HepG2 (cell line): ENCODE data around the gene RPL26. TPM values are rescaled to one million over a fixed set of nuclear protein-coding genes. Genes with fewer than 3 reads are reported as not detected.

Experiments used
- ATAC-seq: fragments of 200-7000 bp; cut with Tn5 transposase; 3 replicates; pipeline ENCODE4 v1.9.1; 2020; ENCODE audit warnings: mild to moderate bottlenecking, moderate library complexity
- BruUV-seq: library from RNA; stranded (reverse); fragments of 400-500 nt; replicated peaks from 2 replicates; lab custom pipeline; 2021; lab: Mats Ljungman, UMichigan
- CTCF ChIA-PET: fragments of 300-600 bp; formaldehyde crosslinking; extraction: SDS; loops from one replicate; lab custom pipeline; 2021; ENCODE audit warnings: low total read pairs, inconsistent platforms, low intra/inter-chr PET ratio; lab: Yijun Ruan, JAX
- POLR2A ChIA-PET: fragments of 350-600 bp; sonication (Branson Sonifier 250); formaldehyde crosslinking; loops from one replicate; lab custom pipeline; 2020; ENCODE audit warnings: antibody characterized with exemption, inconsistent platforms; lab: Yijun Ruan, JAX
- DNase-seq: peaks from one replicate; pipeline ENCODE4 v3.0.0-alpha.2; 2015; ENCODE audit warnings: low spot score
- FAIRE-seq: peaks from 3 replicates; lab custom pipeline; 2011; peaks lifted over from hg19 to GRCh38; lab: Jason Lieb, UNC
- H2AFZ ChIP-seq: one replicate; pipeline ENCODE4 v1.6.1; 2011; ENCODE audit warnings: low read length, inconsistent platforms
- H3K27ac ChIP-seq: fragments of 300-600 bp; 3 replicates; pipeline ENCODE4 v1.8.0; 2011; ENCODE audit warnings: mixed run types, mild to moderate bottlenecking, mixed read lengths, low read length, inconsistent platforms; ENCODE audit not compliant: insufficient read depth; ENCODE audit errors: extremely low read length
- H3K27me3 ChIP-seq, 2 experiments: fragments of 200-600 bp in 1 of 2; 2 replicates in 1 of 2; 3 replicates in 1 of 2; pipeline versions ENCODE4 v1.6.0 to v1.8.0; 2011; ENCODE audit warnings: low read length in 2 of 2, mild to moderate bottlenecking in 2 of 2, moderate library complexity in 2 of 2, inconsistent platforms in 1 of 2; ENCODE audit not compliant: insufficient read depth in 2 of 2, control insufficient read depth in 1 of 2
- H3K36me3 ChIP-seq, 2 experiments: fragments of 200-600 bp in 1 of 2; replicated peaks in 1 of 2; 2 replicates in 1 of 2; 3 replicates in 1 of 2; pipeline versions ENCODE4 v1.5.1 to v1.8.0; 2011; ENCODE audit warnings: low read length in 2 of 2, inconsistent platforms in 1 of 2; ENCODE audit not compliant: insufficient read depth in 2 of 2, control insufficient read depth in 1 of 2
- H3K4me1 ChIP-seq: 2 replicates; pipeline ENCODE4 v1.5.1; 2012; ENCODE audit warnings: low read length, inconsistent platforms; ENCODE audit not compliant: insufficient read depth
- H3K4me2 ChIP-seq: 2 replicates; pipeline ENCODE4 v1.6.0; 2011; ENCODE audit warnings: low read depth, low read length, inconsistent platforms
- H3K4me3 ChIP-seq, 3 experiments: fragments of 200-600 bp in 1 of 3; sonication (generic), shearing (Covaris generic) in 1 of 3; replicated peaks in 1 of 3; 2 replicates each; pipeline ENCODE4 v1.5.1; 2011 to 2016; ENCODE audit warnings: low read length in 3 of 3, inconsistent platforms in 2 of 3, low read depth in 2 of 3, mild to moderate bottlenecking in 2 of 3, control low read depth in 1 of 3, mixed read lengths in 1 of 3; ENCODE audit not compliant: insufficient read depth in 1 of 3
- H3K79me2 ChIP-seq: one replicate; pipeline ENCODE4 v1.6.1; 2011; ENCODE audit warnings: low read length, inconsistent platforms; ENCODE audit not compliant: insufficient read depth
- H3K9ac ChIP-seq: 2 replicates; pipeline ENCODE4 v1.6.0; 2011; ENCODE audit warnings: mild to moderate bottlenecking, low read depth, low read length, inconsistent platforms; ENCODE audit not compliant: insufficient read depth
- H3K9me3 ChIP-seq: 2 replicates; pipeline ENCODE4 v1.5.1; 2012; ENCODE audit warnings: mild to moderate bottlenecking, low read length
- H4K20me1 ChIP-seq: 2 replicates; pipeline ENCODE4 v1.6.0; 2011; ENCODE audit warnings: inconsistent platforms, mild to moderate bottlenecking, low read length, moderate library complexity; ENCODE audit not compliant: insufficient read depth
- EED ChIP-seq: sonication (generic); formaldehyde crosslinking; IDR thresholded peaks from 2 replicates; pipeline ENCODE4 v1.5.0; 2020; ENCODE audit warnings: mild to moderate bottlenecking, missing genetic modification reagents
- JARID2 ChIP-seq: sonication (generic); formaldehyde crosslinking; IDR thresholded peaks from 2 replicates; pipeline ENCODE4 v1.8.1; 2023; ENCODE audit warnings: missing genetic modification reagents, inconsistent platforms; ENCODE audit not compliant: insufficient replicate concordance
- NAIF1 ChIP-seq: sonication (generic); formaldehyde crosslinking; IDR thresholded peaks from 2 replicates; pipeline ENCODE4 v1.5.0; 2020; ENCODE audit warnings: mild to moderate bottlenecking, missing genetic modification reagents, borderline replicate concordance
- NCOA5 ChIP-seq: sonication (generic); formaldehyde crosslinking; IDR thresholded peaks from 2 replicates; pipeline ENCODE4 v1.4.0; 2020; ENCODE audit warnings: missing genetic modification reagents
- NPAS2 ChIP-seq: sonication (generic); formaldehyde crosslinking; IDR thresholded peaks from 2 replicates; pipeline ENCODE4 v1.8.0; 2022; ENCODE audit warnings: mild to moderate bottlenecking, missing genetic modification reagents, borderline replicate concordance
- RBM39 ChIP-seq: fragments of 200-400 bp; formaldehyde crosslinking; IDR thresholded peaks from one replicate; pipeline ENCODE4 v1.6.1; 2018; ENCODE audit warnings: antibody characterized with exemption, mild to moderate bottlenecking, low read depth, low read length; ENCODE audit not compliant: poor library complexity, severe bottlenecking
- ZNF121 ChIP-seq: sonication (generic); formaldehyde crosslinking; IDR thresholded peaks from 2 replicates; pipeline ENCODE4 v1.5.0; 2020; ENCODE audit warnings: mild to moderate bottlenecking, missing genetic modification reagents
- ZNF543 ChIP-seq: sonication (generic); formaldehyde crosslinking; IDR thresholded peaks from 2 replicates; pipeline ENCODE4 v1.4.0; 2020; ENCODE audit warnings: mild to moderate bottlenecking, missing genetic modification reagents
- ZNF550 ChIP-seq: sonication (generic); formaldehyde crosslinking; IDR thresholded peaks from 2 replicates; pipeline ENCODE4 v1.4.0; 2020; ENCODE audit warnings: mild to moderate bottlenecking, missing genetic modification reagents, borderline replicate concordance
- ZNF777 ChIP-seq: sonication (generic); formaldehyde crosslinking; IDR thresholded peaks from 2 replicates; pipeline ENCODE4 v1.4.0; 2020; ENCODE audit warnings: missing genetic modification reagents
- WGBS: methylation state at CpG from one replicate; pipeline ENCODE4 v1.1.6; 2017; ENCODE audit warnings: low lambda C conversion rate; 5-methylcytosine and 5-hydroxymethylcytosine counted together
- in situ Hi-C: cut with HindIII; loops from 2 replicates; pipeline ENCODE4 v1.10.0; 2017; ENCODE audit warnings: low pct_unique_long_range_greater_than_20kb; ENCODE audit not compliant: extremely low pct_ligation_motif_present
- intact Hi-C: fragments of 100-400 bp; cut with micrococcal nuclease; formaldehyde crosslinking; loops from one replicate; pipeline ENCODE4 v1.10.0; 2022; ENCODE audit not compliant: unreplicated experiment
- polyA plus RNA-seq, 8 experiments: library from polyadenylated mRNA; depleted of rRNA in 3 of 8; stranded (reverse) in 7 of 8; unstranded in 1 of 8; fragments of >200 nt; fragmentation: Illumina TruSeq in 4 of 8; extraction: Trizol in 4 of 8; gene quantifications; 2 replicates each; pipeline versions ENCODE4 v1.2.1 to v1.2.3, GENCODE V29; 2011 to 2016; ENCODE audit warnings: low read depth in 4 of 8, missing spikeins in 1 of 8, mixed read lengths in 1 of 8; ENCODE audit not compliant: insufficient read depth in 1 of 8
- total RNA-seq, 5 experiments: library from RNA; depleted of rRNA; stranded (reverse); fragments of >200 nt; fragmentation: Illumina TruSeq; extraction: Trizol; gene quantifications; 2 replicates each; pipeline ENCODE4 v1.2.3, GENCODE V29; 2016; ENCODE audit warnings: low read depth in 1 of 5
- TF ChIP-seq, protein P1 (sequence below): IDR thresholded peaks from 2 replicates; pipeline ENCODE4 v1.6.1; 2016
- TF ChIP-seq, protein P2 (sequence below): sonication (generic); formaldehyde crosslinking; IDR thresholded peaks from 2 replicates; pipeline ENCODE4 v1.4.0; 2020; ENCODE audit warnings: missing genetic modification reagents, borderline replicate concordance
- TF ChIP-seq, protein P3 (sequence below): sonication (generic); formaldehyde crosslinking; IDR thresholded peaks from 2 replicates; pipeline ENCODE4 v1.4.0; 2020; ENCODE audit warnings: mild to moderate bottlenecking, low read depth, missing genetic modification reagents
- TF ChIP-seq, protein P4 (sequence below): sonication (generic); formaldehyde crosslinking; IDR thresholded peaks from 2 replicates; pipeline ENCODE4 v1.4.0; 2020; ENCODE audit warnings: missing genetic modification reagents
- TF ChIP-seq, protein P5 (sequence below): sonication (generic); formaldehyde crosslinking; IDR thresholded peaks from 2 replicates; pipeline ENCODE4 v1.4.0; 2020; ENCODE audit warnings: mild to moderate bottlenecking, missing genetic modification reagents

Gene RPL26
- total and polyA plus RNA-seq, 2 of the 13 experiments (the other 11 are each of a cell fraction or from before 2014, with no cell fraction given): 2,817 to 3,529 TPM

DNA sequence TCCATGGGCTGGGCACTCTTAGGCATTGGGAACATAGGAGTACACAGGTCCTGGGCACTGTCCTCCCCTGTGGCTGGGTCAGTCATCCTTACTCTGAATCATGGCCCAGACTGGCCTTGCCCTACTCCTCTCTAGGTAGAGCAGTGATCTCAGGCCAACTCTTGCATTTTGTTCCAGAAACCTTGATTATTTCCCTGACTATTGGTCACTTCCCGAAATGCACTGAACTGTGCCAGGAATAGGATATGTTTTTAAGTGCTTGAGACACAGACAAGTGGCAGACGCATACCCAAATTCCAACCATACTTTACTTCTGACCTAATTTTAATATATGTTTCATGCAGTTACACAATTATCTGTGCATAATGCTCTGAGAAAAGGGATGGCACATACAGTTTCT, 16.8 kb downstream of the RPL26 start:
- H3K79me2 ChIP-seq: no peaks in the 10 kb centered on the region
- H3K27ac ChIP-seq: no peak overlapping the region
- no peaks in the 10 kb centered on the region for H3K9me3 ChIP-seq
- DNase-seq: no peak
- CTCF ChIA-PET: no interaction called here
- POLR2A ChIA-PET: no interaction called here
- in situ Hi-C loops (no loop called here), intact Hi-C loops (no loop called here)
- 93% methylated on average over 2 of the region's 2 CpGs for WGBS
- 0 out of 2 replicates have a peak, but pooled peaks cover 1% of the 10 kb centered on the region for H3K4me1 ChIP-seq
- H4K20me1 ChIP-seq: no peaks in the 10 kb centered on the region
- no peak overlapping the region for H3K4me3 ChIP-seq
- no TSS peak for BruUV-seq
- H3K36me3 ChIP-seq: peaks cover 2 to 9% of the 10 kb centered on the region in 2 experiments; a peak in 3 of 5 replicates
- ATAC-seq: no peak
- no peak overlapping the region for H2AFZ ChIP-seq
- H3K27me3 ChIP-seq: no peaks in the 10 kb centered on the region
- no peak overlapping the region for H3K4me2 ChIP-seq
- H3K9ac ChIP-seq: no peak overlapping the region
- FAIRE-seq: no peak
- no peak for TF ChIP-seq NPAS2 (CRISPR knock-in tag)
- TF ChIP-seq NCOA5 (CRISPR knock-in tag): no peak
- TF ChIP-seq JARID2 (CRISPR knock-in tag): no peak
- TF ChIP-seq ZNF777 (CRISPR knock-in tag): no peak
- TF ChIP-seq, protein P1, sequence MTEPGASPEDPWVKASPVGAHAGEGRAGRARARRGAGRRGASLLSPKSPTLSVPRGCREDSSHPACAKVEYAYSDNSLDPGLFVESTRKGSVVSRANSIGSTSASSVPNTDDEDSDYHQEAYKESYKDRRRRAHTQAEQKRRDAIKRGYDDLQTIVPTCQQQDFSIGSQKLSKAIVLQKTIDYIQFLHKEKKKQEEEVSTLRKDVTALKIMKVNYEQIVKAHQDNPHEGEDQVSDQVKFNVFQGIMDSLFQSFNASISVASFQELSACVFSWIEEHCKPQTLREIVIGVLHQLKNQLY (CRISPR knock-in tag): no peak
- TF ChIP-seq, protein P2, sequence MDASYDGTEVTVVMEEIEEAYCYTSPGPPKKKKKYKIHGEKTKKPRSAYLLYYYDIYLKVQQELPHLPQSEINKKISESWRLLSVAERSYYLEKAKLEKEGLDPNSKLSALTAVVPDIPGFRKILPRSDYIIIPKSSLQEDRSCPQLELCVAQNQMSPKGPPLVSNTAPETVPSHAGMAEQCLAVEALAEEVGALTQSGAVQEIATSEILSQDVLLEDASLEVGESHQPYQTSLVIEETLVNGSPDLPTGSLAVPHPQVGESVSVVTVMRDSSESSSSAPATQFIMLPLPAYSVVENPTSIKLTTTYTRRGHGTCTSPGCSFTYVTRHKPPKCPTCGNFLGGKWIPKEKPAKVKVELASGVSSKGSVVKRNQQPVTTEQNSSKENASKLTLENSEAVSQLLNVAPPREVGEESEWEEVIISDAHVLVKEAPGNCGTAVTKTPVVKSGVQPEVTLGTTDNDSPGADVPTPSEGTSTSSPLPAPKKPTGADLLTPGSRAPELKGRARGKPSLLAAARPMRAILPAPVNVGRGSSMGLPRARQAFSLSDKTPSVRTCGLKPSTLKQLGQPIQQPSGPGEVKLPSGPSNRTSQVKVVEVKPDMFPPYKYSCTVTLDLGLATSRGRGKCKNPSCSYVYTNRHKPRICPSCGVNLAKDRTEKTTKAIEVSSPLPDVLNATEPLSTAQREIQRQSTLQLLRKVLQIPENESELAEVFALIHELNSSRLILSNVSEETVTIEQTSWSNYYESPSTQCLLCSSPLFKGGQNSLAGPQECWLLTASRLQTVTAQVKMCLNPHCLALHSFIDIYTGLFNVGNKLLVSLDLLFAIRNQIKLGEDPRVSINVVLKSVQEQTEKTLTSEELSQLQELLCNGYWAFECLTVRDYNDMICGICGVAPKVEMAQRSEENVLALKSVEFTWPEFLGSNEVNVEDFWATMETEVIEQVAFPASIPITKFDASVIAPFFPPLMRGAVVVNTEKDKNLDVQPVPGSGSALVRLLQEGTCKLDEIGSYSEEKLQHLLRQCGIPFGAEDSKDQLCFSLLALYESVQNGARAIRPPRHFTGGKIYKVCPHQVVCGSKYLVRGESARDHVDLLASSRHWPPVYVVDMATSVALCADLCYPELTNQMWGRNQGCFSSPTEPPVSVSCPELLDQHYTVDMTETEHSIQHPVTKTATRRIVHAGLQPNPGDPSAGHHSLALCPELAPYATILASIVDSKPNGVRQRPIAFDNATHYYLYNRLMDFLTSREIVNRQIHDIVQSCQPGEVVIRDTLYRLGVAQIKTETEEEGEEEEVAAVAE (CRISPR knock-in tag): no peak
- TF ChIP-seq ZNF121 (CRISPR knock-in tag): no peak
- no peak for TF ChIP-seq RBM39
- TF ChIP-seq ZNF550 (CRISPR knock-in tag): no peak
- TF ChIP-seq ZNF543 (CRISPR knock-in tag): no peak
- TF ChIP-seq, protein P3, sequence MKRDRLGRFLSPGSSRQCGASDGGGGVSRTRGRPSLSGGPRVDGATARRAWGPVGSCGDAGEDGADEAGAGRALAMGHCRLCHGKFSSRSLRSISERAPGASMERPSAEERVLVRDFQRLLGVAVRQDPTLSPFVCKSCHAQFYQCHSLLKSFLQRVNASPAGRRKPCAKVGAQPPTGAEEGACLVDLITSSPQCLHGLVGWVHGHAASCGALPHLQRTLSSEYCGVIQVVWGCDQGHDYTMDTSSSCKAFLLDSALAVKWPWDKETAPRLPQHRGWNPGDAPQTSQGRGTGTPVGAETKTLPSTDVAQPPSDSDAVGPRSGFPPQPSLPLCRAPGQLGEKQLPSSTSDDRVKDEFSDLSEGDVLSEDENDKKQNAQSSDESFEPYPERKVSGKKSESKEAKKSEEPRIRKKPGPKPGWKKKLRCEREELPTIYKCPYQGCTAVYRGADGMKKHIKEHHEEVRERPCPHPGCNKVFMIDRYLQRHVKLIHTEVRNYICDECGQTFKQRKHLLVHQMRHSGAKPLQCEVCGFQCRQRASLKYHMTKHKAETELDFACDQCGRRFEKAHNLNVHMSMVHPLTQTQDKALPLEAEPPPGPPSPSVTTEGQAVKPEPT (CRISPR knock-in tag): no peak
- TF ChIP-seq, protein P4, sequence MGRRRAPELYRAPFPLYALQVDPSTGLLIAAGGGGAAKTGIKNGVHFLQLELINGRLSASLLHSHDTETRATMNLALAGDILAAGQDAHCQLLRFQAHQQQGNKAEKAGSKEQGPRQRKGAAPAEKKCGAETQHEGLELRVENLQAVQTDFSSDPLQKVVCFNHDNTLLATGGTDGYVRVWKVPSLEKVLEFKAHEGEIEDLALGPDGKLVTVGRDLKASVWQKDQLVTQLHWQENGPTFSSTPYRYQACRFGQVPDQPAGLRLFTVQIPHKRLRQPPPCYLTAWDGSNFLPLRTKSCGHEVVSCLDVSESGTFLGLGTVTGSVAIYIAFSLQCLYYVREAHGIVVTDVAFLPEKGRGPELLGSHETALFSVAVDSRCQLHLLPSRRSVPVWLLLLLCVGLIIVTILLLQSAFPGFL (CRISPR knock-in tag): no peak
- no peak for TF ChIP-seq NAIF1 (CRISPR knock-in tag)
- TF ChIP-seq EED (CRISPR knock-in tag): no peak
- TF ChIP-seq, protein P5, sequence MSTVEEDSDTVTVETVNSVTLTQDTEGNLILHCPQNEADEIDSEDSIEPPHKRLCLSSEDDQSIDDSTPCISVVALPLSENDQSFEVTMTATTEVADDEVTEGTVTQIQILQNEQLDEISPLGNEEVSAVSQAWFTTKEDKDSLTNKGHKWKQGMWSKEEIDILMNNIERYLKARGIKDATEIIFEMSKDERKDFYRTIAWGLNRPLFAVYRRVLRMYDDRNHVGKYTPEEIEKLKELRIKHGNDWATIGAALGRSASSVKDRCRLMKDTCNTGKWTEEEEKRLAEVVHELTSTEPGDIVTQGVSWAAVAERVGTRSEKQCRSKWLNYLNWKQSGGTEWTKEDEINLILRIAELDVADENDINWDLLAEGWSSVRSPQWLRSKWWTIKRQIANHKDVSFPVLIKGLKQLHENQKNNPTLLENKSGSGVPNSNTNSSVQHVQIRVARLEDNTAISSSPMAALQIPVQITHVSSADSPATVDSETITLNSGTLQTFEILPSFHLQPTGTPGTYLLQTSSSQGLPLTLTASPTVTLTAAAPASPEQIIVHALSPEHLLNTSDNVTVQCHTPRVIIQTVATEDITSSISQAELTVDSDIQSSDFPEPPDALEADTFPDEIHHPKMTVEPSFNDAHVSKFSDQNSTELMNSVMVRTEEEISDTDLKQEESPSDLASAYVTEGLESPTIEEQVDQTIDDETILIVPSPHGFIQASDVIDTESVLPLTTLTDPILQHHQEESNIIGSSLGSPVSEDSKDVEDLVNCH (CRISPR knock-in tag): no peak
